Effector CD8-positive, alpha-beta T cell (primary cell): ENCODE results near the gene GALNS.
"Not testable (repeated sequence)": the region's sequence is repeated elsewhere in the genome, so short reads cannot be mapped to it uniquely, and the experiment has no call there.

Experiments
- DNase-seq: peaks from one replicate; lab custom pipeline; 2025; lab: John Stamatoyannopoulos, UW

GALNS gene

DNA sequence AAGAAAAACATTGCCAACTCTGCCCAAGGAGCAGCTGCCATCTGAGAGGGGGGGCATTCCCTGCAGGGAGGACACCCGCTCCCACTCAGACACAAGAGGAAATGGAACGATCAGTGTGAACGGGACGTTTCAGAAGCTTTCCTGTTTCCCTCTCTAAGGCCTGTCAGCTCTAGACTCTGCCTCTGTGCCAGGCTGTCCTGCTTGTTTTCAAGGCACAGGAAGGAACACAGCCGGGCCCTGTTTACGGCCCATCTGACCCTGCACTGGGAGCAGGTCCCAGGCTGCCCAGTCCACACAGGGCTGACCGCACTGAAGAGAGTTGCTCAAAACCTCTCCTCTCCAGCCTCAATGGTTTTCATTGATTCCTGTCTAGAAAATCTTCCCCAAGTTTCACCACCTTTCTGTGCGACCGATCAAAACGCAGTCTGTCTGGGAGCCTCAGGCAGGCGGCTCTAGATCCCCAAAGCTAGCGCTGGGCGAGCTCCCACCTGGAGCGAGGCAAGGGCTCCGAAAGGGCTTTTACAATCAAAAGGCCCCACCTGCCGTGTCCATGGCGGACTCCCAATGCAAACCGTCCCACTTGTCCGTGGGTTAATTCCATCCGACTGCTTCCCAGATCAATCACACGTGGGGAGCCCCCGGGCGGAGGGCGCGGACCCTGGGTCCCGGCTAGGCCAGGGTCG lies 73.2 kb downstream of the GALNS start:
- no peak for DNase-seq

GRCh38 chr16:88782454-88783390 lies 74.0 kb downstream of the GALNS start:
- DNase-seq, result no peak

- DNase-seq, result peak; percentile 22
These were observed 75.3 kb downstream of the GALNS start for GRCh38 chr16:88781140-88782077.

GRCh38 chr16:88780142-88781062 lies 76.3 kb downstream of the GALNS start:
- DNase-seq, result no peak

- DNase-seq, result no peak
These were observed 77.2 kb downstream of the GALNS start for GRCh38 chr16:88779406-88780141.

GRCh38 chr16:88778541-88779065 lies 78.1 kb downstream of the GALNS start:
- DNase-seq, result no peak

GRCh38 chr16:88778271-88778525 lies 78.5 kb downstream of the GALNS start:
- no peak for DNase-seq

DNA sequence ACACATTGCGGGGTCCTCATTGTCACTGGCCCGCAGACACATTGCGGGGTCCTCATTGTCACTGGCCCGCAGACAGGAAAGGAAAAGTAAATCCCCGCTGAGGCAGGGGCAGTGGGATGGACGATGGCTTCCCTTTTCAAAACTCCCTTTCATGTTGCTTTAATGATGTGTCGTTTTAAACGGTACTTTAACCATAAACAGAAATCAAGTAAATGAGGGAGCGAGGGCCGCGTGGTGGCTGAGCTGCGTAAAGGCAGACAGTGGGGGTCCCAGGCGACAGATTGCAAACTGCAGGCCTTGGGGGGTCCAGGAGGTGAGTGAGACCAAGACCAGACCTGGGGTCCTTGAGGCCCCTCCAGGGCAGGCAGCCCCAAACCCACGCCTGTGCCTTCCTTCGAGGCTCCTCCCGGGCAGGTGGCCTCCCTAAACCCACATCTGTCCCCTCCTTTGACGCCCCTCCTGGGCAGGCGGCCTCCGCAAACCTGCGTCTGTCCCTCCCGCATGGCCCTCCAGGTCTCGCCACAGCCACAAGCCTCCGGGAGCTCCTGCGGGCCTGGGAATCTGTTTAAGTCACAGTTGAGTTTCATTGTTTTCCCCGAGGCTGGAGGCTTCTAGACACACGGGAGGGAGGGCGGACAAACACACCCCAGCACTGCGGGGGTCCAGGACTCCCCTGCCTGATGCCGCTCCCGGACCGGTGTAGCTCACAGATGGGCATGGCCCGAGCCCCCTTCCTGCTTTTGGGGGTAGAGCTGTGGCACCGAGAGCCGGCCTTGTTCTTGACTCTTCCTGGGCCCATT lies 79.1 kb downstream of the GALNS start:
- no peak for DNase-seq

- no peak for DNase-seq
These were observed 80.9 kb downstream of the GALNS start for GRCh38 chr16:88775825-88776224.

GRCh38 chr16:88774544-88775393 lies 82.0 kb downstream of the GALNS start:
- no peak for DNase-seq

DNA sequence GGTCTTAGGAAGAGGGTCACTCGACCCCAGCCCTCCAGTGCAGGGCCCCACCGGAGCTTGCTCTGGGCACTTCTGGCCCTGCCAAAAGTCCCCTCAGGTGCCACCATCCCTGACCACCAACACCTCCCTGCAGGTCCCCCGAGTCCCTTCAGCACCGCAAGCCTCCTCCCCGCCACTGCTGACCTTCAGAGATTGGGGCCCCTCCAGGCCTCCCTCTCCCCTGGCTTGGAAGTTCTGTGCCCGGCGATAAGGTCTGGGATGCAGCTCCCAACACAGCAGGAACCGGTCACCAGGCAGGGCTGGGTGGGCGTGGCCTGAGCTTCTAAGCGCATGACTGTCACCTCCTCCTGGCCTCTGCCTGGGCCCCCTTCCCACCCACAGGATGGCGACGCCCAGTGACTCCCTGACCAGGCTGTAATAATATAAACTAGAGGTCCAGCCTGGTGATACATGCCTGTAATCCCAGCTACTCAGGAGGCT lies 82.9 kb downstream of the GALNS start:
- DNase-seq, result no peak

GRCh38 chr16:88772871-88773811 lies 83.6 kb downstream of the GALNS start:
- no peak for DNase-seq

DNA sequence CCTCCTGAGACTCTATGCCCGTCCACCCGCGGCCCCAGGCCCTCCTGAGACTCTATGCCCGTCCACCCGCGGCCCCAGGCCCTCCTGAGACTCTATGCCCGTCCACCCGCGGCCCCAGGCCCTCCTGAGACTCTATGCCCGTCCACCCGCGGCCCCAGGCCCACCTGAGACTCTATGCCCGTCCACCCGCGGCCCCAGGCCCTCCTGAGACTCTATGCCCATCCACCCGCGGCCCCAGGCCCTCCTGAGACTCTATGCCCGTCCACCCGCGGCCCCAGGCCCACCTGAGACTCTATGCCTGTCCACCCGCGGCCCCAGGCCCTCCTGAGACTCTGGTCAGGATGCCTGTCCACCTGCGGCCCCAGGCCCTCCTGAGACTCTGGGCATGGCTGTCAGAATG lies 85.0 kb downstream of the GALNS start:
- not testable (repeated sequence) for DNase-seq

- no peak for DNase-seq
These were observed 85.4 kb downstream of the GALNS start for GRCh38 chr16:88771294-88771772.

- peak; percentile 14 for DNase-seq
These were observed 86.1 kb downstream of the GALNS start for GRCh38 chr16:88770461-88771293.
